Stimulated activated CD8-positive, alpha-beta memory T cell treated with anti-CD3 and anti-CD28 coated beads, Interleukin-15, amount 100 ng/mL, for 48 hours (primary cell): ENCODE results near the gene NLE1.
A peak's percentile ranks its signal among the peaks of the same experiment; 100 is the strongest.
"Not testable (repeated sequence)": the region's sequence is repeated elsewhere in the genome, so short reads cannot be mapped to it uniquely, and the experiment has no call there.

Experiments used
- DNase-seq, 2 donors: peaks; one replicate each; pipeline ENCODE4 v3.0.0-alpha.2; 2020; ENCODE audit warnings: low read depth in 2 of 2

The NLE1 gene

GRCh38 chr17:35129154-35129972 lies 12.7 kb downstream of the NLE1 start:
- no peak for DNase-seq

GRCh38 chr17:35127751-35128514 lies 14.2 kb downstream of the NLE1 start:
- no peak for DNase-seq

- DNase-seq, result no peak
These were observed 20.8 kb downstream of the NLE1 start, which contains the start of gene FNDC8 for GRCh38 chr17:35121315-35121714. FNDC8 (plus strand) TSS chr17:35121615; CDS start chr17:35121694, 79 bp downstream.

- DNase-seq, result peak; percentile 72 to 73
These were observed 22.5 kb downstream of the NLE1 start, which contains the start of gene RAD51D for GRCh38 chr17:35119370-35120165. RAD51D (minus strand) TSS chr17:35119860; CDS start chr17:35119613, 247 bp downstream.

GRCh38 chr17:35117984-35118383 lies 24.1 kb downstream of the NLE1 start:
- peak in 1 of 2 donors; percentile 6 for DNase-seq

- DNase-seq, result no peak
These were observed 25.3 kb downstream of the NLE1 start for GRCh38 chr17:35116845-35117244.

GRCh38 chr17:35110791-35111190 lies 31.3 kb downstream of the NLE1 start:
- not testable (repeated sequence) for DNase-seq

GRCh38 chr17:35104844-35105450 lies 37.2 kb downstream of the NLE1 start:
- no peak for DNase-seq

- DNase-seq, result no peak
These were observed 38.8 kb downstream of the NLE1 start for GRCh38 chr17:35103271-35103670.

GRCh38 chr17:35101725-35102124 lies 40.4 kb downstream of the NLE1 start:
- no peak for DNase-seq

GRCh38 chr17:35101036-35101435 lies 41.1 kb downstream of the NLE1 start:
- DNase-seq, result no peak

- no peak for DNase-seq
These were observed 42.2 kb downstream of the NLE1 start for GRCh38 chr17:35099908-35100307.

- DNase-seq, result no peak
These were observed 44.3 kb downstream of the NLE1 start for GRCh38 chr17:35097776-35098175.

- DNase-seq, result no peak
These were observed 46.4 kb downstream of the NLE1 start for GRCh38 chr17:35095741-35096140.

- DNase-seq, result no peak
These were observed 47.2 kb downstream of the NLE1 start for GRCh38 chr17:35094902-35095301.

- not testable (repeated sequence) for DNase-seq
These were observed 51.4 kb downstream of the NLE1 start for GRCh38 chr17:35090707-35091106.

- peak; percentile 33 to 39 for DNase-seq
These were observed 52.4 kb downstream of the NLE1 start for GRCh38 chr17:35089586-35090296.

GRCh38 chr17:35088881-35089585 lies 53.1 kb downstream of the NLE1 start:
- DNase-seq, result peak; percentile 85 to 90

- DNase-seq, result no peak
These were observed 53.7 kb downstream of the NLE1 start for GRCh38 chr17:35088356-35088880.
